ENCODE measurements around the gene TBX15.

DNA sequence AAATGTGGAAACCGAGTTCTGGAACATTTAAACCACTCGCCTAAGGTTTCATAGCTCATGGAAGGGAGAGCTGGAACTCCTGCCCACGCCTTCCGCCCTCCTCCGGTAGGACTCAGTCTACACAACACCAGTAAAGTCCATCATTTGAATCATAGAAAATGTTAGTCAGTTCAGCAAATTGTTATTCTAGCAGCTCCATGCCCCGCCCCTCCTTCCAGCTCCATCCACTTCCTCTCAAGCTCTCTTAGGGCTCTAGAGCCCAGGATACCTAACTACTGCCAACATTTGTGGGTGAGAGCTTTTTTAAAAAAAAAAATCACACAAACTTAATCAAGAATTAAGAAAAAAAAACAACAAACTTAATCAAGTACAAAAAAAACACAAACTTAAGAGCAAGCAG, 121.8 kb downstream of the TBX15 start:
- no peak for TF ChIP-seq POLR2A (IDR thresholded peaks at IDR 0.05; ENCODE audit: low read depth, low read length)
- no peak for TF ChIP-seq TAF1 (IDR thresholded peaks at IDR 0.05; ENCODE audit: low read depth, low read length)
- TF ChIP-seq POLR2AphosphoS5 (IDR thresholded peaks at IDR 0.05; ENCODE audit: low read depth, low read length): no peak

Data from GM12891 (cell line).